ENCODE measurements around the gene ARPC4.

DNA sequence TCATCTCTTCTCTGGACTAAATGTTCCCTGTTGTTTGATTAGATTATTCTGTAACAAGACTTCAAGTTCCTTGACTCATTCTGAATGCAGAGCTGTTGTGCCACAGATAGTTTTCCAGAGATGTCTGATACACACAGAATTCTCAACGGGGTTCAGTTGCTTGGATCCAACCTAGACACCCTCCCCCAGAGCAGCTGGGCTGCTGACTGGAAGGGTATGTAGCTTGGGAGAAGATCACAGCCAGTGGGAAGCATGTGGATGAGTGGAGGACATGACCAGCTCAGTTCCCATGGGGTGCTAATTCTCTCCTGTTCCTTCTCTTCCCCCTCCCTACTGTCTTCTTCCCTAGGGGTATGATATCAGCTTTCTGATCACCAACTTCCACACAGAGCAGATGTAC, 10.6 kb downstream of the ARPC4 start:
- TF ChIP-seq, protein P1, sequence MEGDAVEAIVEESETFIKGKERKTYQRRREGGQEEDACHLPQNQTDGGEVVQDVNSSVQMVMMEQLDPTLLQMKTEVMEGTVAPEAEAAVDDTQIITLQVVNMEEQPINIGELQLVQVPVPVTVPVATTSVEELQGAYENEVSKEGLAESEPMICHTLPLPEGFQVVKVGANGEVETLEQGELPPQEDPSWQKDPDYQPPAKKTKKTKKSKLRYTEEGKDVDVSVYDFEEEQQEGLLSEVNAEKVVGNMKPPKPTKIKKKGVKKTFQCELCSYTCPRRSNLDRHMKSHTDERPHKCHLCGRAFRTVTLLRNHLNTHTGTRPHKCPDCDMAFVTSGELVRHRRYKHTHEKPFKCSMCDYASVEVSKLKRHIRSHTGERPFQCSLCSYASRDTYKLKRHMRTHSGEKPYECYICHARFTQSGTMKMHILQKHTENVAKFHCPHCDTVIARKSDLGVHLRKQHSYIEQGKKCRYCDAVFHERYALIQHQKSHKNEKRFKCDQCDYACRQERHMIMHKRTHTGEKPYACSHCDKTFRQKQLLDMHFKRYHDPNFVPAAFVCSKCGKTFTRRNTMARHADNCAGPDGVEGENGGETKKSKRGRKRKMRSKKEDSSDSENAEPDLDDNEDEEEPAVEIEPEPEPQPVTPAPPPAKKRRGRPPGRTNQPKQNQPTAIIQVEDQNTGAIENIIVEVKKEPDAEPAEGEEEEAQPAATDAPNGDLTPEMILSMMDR (IDR thresholded peaks at IDR 0.05; ENCODE audit: low read depth, low read length) = no peak
- no peak for TF ChIP-seq POLR2A (IDR thresholded peaks at IDR 0.05; ENCODE audit: extremely low read depth, insufficient read length)
